Endothelial cell of hepatic sinusoid (primary cell): ENCODE data around the gene P3H2.

Experiments used
- in situ Hi-C: cut with HindIII; loops from 2 replicates; pipeline ENCODE4 v1.10.0; 2017; ENCODE audit warnings: low sequenced_read_pairs

P3H2 gene

DNA sequence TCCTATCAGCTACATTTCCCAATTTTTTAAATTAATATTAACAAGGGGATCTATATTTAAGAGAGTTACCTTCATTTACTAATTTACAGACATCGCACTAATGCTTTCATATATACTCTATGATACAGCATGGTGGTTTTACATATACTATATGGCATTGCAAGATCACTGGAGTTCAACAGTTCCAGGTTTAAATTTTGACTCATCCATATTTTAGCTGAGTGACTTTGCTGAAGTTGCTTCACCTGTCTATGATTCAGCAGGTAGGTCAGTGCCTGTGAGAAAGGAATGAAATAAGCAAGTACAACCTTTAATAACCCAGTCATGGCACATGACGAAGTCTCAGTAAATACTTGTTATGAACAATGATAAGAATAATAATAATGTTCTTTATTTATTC is 211.1 kb downstream of the P3H2 start:
- in situ Hi-C loops: no loop called here

DNA sequence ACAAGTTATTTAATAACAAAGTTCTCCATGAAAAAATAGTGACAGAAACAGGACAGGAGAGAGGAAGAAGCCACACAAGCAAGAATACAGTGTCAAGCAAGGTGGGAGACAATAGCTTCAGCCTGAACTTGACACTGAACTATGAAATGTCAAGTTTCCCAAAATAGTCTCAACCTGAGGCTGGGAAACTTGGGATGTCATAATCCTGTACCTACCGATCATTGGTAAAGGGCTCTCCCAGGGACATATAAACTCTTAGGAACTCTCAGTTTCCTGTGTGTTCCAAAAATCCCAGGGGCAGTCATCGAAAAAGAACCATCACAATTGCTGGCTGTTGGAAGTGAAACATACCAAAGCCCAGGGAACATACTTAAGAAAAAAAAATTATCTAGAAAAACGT is 211.6 kb downstream of the P3H2 start:
- in situ Hi-C loops: no loop called here

DNA sequence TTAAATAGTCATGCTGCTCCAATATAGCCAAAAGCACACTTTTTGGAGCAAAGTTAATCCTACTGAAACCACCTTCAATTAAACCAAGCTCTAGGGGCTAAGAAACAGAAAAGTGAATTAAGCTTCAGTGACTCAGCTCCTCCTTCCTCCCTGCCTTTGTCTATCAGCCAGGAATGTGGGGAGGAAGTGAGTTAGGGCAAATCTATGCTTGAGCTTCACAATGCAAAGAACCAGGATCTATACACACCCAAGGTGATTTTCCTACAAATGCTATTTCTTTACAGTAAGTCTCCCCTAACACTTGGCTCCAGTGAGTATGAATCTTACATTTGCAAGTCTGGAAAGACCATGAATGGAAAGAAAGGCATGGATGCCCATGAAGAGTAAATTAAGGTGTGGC is 212.1 kb downstream of the P3H2 start:
- in situ Hi-C loops: no loop called here

DNA sequence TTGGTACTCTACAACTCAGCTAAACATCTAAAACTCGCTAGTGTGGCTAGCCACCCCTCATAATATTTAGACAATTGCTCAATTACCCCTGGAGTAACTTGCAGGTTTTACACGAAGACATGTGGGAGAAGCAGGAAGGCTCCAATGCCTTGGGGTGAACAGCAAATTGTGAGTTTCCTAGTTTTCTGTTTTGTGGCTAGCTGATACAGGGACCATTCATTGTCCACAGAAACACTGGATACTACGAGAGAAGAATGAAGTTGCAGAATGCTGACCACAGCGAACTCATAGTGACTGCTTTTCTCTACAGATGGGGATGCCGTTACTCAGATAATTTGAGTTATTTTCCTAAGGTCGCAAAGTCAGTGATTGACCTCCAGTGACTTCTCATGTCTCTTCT is 212.9 kb downstream of the P3H2 start:
- in situ Hi-C loops: no loop called here
